ENCODE data around the gene TAAR5. TPM values are rescaled to one million over a fixed set of nuclear protein-coding genes. Genes with fewer than 3 reads are reported as not detected.
"Not testable (repeated sequence)": the region's sequence is repeated elsewhere in the genome, so short reads cannot be mapped to it uniquely, and the experiment has no call there.

The TAAR5 gene, protein sequence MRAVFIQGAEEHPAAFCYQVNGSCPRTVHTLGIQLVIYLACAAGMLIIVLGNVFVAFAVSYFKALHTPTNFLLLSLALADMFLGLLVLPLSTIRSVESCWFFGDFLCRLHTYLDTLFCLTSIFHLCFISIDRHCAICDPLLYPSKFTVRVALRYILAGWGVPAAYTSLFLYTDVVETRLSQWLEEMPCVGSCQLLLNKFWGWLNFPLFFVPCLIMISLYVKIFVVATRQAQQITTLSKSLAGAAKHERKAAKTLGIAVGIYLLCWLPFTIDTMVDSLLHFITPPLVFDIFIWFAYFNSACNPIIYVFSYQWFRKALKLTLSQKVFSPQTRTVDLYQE
- total RNA-seq (not detected in 2 replicates), polyA plus RNA-seq (not detected in 2 replicates), polyA minus RNA-seq (not detected in 2 replicates), Bru-seq, nascent RNA (not detected), BruChase-seq, experiment 1, labeled RNA remaining after a 6-hour chase (not detected), BruChase-seq, experiment 2, labeled RNA remaining after a 2-hour chase (not detected)
- polyA plus RNA-seq (2011; cell fraction: cytosol; rRNA removed): not detected in 2 replicates
- not detected in 2 replicates for polyA plus RNA-seq (2011; cell fraction: nucleus; rRNA removed)
- polyA plus RNA-seq (2012): not detected in 2 replicates
- polyA minus RNA-seq (2011; cell fraction: cytosol; rRNA and poly(A)+ RNA removed): not detected
- not detected in 2 replicates for polyA minus RNA-seq (2011; cell fraction: nucleus; rRNA and poly(A)+ RNA removed)
- long read RNA-seq: 0 reads

DNA sequence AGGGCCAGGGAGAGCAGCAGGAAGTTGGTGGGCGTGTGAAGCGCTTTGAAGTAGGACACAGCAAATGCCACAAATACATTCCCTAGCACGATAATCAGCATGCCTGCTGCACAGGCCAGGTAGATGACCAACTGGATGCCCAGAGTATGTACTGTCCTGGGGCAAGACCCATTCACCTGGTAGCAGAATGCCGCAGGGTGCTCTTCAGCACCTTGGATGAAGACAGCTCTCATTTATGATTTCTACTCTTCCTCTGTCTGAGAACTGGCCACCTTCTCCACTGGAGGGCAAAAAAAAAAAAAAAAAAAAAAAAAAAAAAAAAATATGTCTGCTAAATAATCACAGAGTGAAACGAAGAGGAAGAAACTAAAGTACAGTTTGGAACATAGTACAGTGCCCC lies at the start of gene TAAR5:
Gene TAAR5, minus strand, starts transcription at position 288 of the 400 bp plus-strand sequence. Its CDS starts 55 bp downstream, at position 233.
- H3K79me2 ChIP-seq (ENCODE audit: control insufficient read depth, insufficient read depth, low read length): no peaks in the 10 kb centered on the region
- no peak within 1 kb of the TSS for H3K4me2 ChIP-seq (ENCODE audit: insufficient read depth, low read length)
- H3K4me1 ChIP-seq (ENCODE audit: control insufficient read depth, extremely low read depth, insufficient read depth, low read length): no peaks in the 10 kb centered on the region
- H3K4me3 ChIP-seq (replicated peaks in 1 of 3; ENCODE audit: insufficient read depth in 1 of 3, low read depth in 1 of 3, low read length in 3 of 3): no peak within 1 kb of the TSS
- no peak within 1 kb of the TSS for H2AFZ ChIP-seq (ENCODE audit: low read depth, low read length)
- H3K36me3 ChIP-seq (ENCODE audit: control insufficient read depth in 2 of 2, extremely low read depth in 1 of 2, insufficient read depth in 2 of 2, low read length in 2 of 2): no peaks in the 10 kb centered on the region
- H3K27ac ChIP-seq (ENCODE audit: insufficient read depth, low read depth, low read length): no peak within 1 kb of the TSS
- H3K9ac ChIP-seq (replicated peaks; ENCODE audit: extremely low read depth, insufficient read depth, low read length): no peak within 1 kb of the TSS
- intact Hi-C loops (cut with micrococcal nuclease): no loop called here
- no TSS peak for BruUV-seq (replicated peaks)
- dilution Hi-C loops (cut with MboI; ENCODE audit: extremely low pct_ligation_motif_present, low sequenced_read_pairs): no loop called here
- ChIA-PET CTCF (interaction anchor here (0.6 to 1.3 kb wide), 3 partner anchors 14 to 752 kb away, joined by 3 to 4 read pairs (median 3); no protein-coding TSS in a partner anchor), POLR2A (no interaction called here)
- peaks cover 0 to 3% of the 10 kb centered on the region in 2 experiments for H3K27me3 ChIP-seq (ENCODE audit: control insufficient read depth in 2 of 2, insufficient read depth in 2 of 2, low read length in 2 of 2)
- DNase-seq (ENCODE audit: low read depth, low spot score) (no peak), FAIRE-seq (no peak)
- TF ChIP-seq, protein P1, sequence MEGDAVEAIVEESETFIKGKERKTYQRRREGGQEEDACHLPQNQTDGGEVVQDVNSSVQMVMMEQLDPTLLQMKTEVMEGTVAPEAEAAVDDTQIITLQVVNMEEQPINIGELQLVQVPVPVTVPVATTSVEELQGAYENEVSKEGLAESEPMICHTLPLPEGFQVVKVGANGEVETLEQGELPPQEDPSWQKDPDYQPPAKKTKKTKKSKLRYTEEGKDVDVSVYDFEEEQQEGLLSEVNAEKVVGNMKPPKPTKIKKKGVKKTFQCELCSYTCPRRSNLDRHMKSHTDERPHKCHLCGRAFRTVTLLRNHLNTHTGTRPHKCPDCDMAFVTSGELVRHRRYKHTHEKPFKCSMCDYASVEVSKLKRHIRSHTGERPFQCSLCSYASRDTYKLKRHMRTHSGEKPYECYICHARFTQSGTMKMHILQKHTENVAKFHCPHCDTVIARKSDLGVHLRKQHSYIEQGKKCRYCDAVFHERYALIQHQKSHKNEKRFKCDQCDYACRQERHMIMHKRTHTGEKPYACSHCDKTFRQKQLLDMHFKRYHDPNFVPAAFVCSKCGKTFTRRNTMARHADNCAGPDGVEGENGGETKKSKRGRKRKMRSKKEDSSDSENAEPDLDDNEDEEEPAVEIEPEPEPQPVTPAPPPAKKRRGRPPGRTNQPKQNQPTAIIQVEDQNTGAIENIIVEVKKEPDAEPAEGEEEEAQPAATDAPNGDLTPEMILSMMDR (IDR thresholded peaks at IDR 0.05; ENCODE audit: extremely low read depth in 1 of 2, insufficient read depth in 1 of 2, low read depth in 1 of 2, low read length in 2 of 2): no peak
- TF ChIP-seq JUN (IDR thresholded peaks at IDR 0.05; ENCODE audit: borderline replicate concordance, insufficient read depth, insufficient read length, low read depth): no peak
- no peaks in the 10 kb centered on the region for H4K20me1 ChIP-seq (replicated peaks; ENCODE audit: control insufficient read depth, extremely low read depth, insufficient read depth, low read length)
- H3K9me1 ChIP-seq (replicated peaks; ENCODE audit: control insufficient read depth, extremely low read depth, insufficient read depth, low read length): no peaks in the 10 kb centered on the region
- H3K9me3 ChIP-seq (replicated peaks; ENCODE audit: control insufficient read depth, insufficient read depth, low read length): no peaks in the 10 kb centered on the region

DNA sequence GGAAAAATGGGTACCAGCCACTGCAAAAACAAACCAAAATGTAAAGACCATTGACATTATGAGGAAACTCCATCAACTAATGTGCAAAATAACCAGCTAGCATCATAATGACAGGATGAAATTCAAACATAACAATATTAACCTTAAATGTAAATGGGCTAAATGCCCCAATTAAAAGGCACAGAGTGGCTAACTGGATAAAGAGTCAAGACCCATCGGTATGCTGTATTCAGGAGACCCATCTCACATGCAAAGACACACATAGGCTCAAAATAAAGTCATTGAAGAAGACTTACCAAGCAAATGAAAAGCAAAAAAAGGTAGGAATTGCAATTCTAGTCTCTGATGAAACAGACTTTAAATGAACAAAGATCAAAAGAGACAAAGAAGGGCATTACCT lies 47.6 kb upstream of the TAAR5 start:
- not testable (repeated sequence) for FAIRE-seq

DNA sequence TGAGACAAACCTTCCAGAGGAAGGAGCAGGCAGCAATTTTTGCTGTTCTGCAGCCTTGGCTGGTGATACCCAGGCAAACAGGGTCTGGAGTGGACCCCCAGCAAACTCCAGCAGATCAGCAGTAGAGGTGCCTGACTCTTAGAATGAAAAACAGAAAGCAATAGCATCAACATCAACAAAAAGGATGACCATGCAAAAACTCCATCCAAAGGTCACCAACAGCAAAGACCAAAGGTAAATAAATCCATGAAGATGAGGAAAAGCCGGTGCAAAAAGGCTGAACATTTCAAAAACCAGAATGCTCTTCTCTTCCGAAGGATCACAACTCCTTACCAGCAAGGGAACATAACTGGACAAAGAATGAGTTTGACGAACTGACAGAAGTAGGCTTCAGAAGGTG lies 46.4 kb upstream of the TAAR5 start:
- H3K9ac ChIP-seq (replicated peaks; ENCODE audit: extremely low read depth, insufficient read depth, low read length); CTCF ChIA-PET; H3K4me3 ChIP-seq (replicated peaks in 1 of 3; ENCODE audit: insufficient read depth in 1 of 3, low read depth in 1 of 3, low read length in 3 of 3); intact Hi-C loops (cut with micrococcal nuclease); H4K20me1 ChIP-seq (replicated peaks; ENCODE audit: control insufficient read depth, extremely low read depth, insufficient read depth, low read length); dilution Hi-C loops (cut with MboI; ENCODE audit: extremely low pct_ligation_motif_present, low sequenced_read_pairs); DNase-seq (ENCODE audit: low read depth, low spot score); H3K27ac ChIP-seq (ENCODE audit: insufficient read depth, low read depth, low read length); H3K9me1 ChIP-seq (replicated peaks; ENCODE audit: control insufficient read depth, extremely low read depth, insufficient read depth, low read length); H3K36me3 ChIP-seq (ENCODE audit: control insufficient read depth in 2 of 2, extremely low read depth in 1 of 2, insufficient read depth in 2 of 2, low read length in 2 of 2); H3K9me3 ChIP-seq (replicated peaks; ENCODE audit: control insufficient read depth, insufficient read depth, low read length); H3K4me1 ChIP-seq (ENCODE audit: control insufficient read depth, extremely low read depth, insufficient read depth, low read length); POLR2A ChIA-PET; FAIRE-seq; H2AFZ ChIP-seq (ENCODE audit: low read depth, low read length); H3K27me3 ChIP-seq (ENCODE audit: control insufficient read depth in 2 of 2, insufficient read depth in 2 of 2, low read length in 2 of 2); H3K79me2 ChIP-seq (ENCODE audit: control insufficient read depth, insufficient read depth, low read length); BruUV-seq (replicated peaks); H3K4me2 ChIP-seq (ENCODE audit: insufficient read depth, low read length): not testable (repeated sequence)

More for the DNA sequence above, 47.6 kb upstream of the TAAR5 start:
- H3K36me3 ChIP-seq (ENCODE audit: control insufficient read depth in 2 of 2, extremely low read depth in 1 of 2, insufficient read depth in 2 of 2, low read length in 2 of 2); intact Hi-C loops (cut with micrococcal nuclease); POLR2A ChIA-PET; H3K9ac ChIP-seq (replicated peaks; ENCODE audit: extremely low read depth, insufficient read depth, low read length); H3K27ac ChIP-seq (ENCODE audit: insufficient read depth, low read depth, low read length); H3K27me3 ChIP-seq (ENCODE audit: control insufficient read depth in 2 of 2, insufficient read depth in 2 of 2, low read length in 2 of 2); dilution Hi-C loops (cut with MboI; ENCODE audit: extremely low pct_ligation_motif_present, low sequenced_read_pairs); H4K20me1 ChIP-seq (replicated peaks; ENCODE audit: control insufficient read depth, extremely low read depth, insufficient read depth, low read length); H3K4me2 ChIP-seq (ENCODE audit: insufficient read depth, low read length); H3K79me2 ChIP-seq (ENCODE audit: control insufficient read depth, insufficient read depth, low read length); H3K4me1 ChIP-seq (ENCODE audit: control insufficient read depth, extremely low read depth, insufficient read depth, low read length); H3K9me3 ChIP-seq (replicated peaks; ENCODE audit: control insufficient read depth, insufficient read depth, low read length); H3K9me1 ChIP-seq (replicated peaks; ENCODE audit: control insufficient read depth, extremely low read depth, insufficient read depth, low read length); BruUV-seq (replicated peaks); H3K4me3 ChIP-seq (replicated peaks in 1 of 3; ENCODE audit: insufficient read depth in 1 of 3, low read depth in 1 of 3, low read length in 3 of 3); CTCF ChIA-PET; DNase-seq (ENCODE audit: low read depth, low spot score); H2AFZ ChIP-seq (ENCODE audit: low read depth, low read length): not testable (repeated sequence)

Measured in endothelial cell of umbilical vein (primary cell).